Suprapubic skin (tissue), 4 donors: ENCODE measurements around the gene ELMO1. TPM values are rescaled to one million over a fixed set of nuclear protein-coding genes. Genes with fewer than 3 reads are reported as not detected.

Experiments used
- DNase-seq, 2 donors: peaks; one replicate each; pipeline ENCODE4 v3.0.0-alpha.2; 2019; ENCODE audit warnings: low spot score in 2 of 2
- H3K27ac ChIP-seq: fragments of 200-600 bp; sonication (generic); one replicate; pipeline ENCODE4 v1.5.1; 2019
- H3K27me3 ChIP-seq: fragments of 200-600 bp; sonication (generic); one replicate; pipeline ENCODE4 v1.5.1; 2019
- H3K36me3 ChIP-seq: fragments of 200-600 bp; sonication (generic); one replicate; pipeline ENCODE4 v1.5.1; 2019
- H3K4me1 ChIP-seq: fragments of 200-600 bp; sonication (generic); one replicate; pipeline ENCODE4 v1.5.1; 2019
- H3K4me3 ChIP-seq: fragments of 200-600 bp; sonication (generic); one replicate; pipeline ENCODE4 v1.5.1; 2019; ENCODE audit warnings: mild to moderate bottlenecking
- H3K9me3 ChIP-seq: fragments of 200-600 bp; sonication (generic); one replicate; pipeline ENCODE4 v1.5.1; 2019
- EP300 ChIP-seq: sonication (generic); formaldehyde crosslinking; IDR thresholded peaks from one replicate; pipeline ENCODE4 v1.6.1; 2017; ENCODE audit warnings: antibody characterized with exemption
- POLR2A ChIP-seq, 2 donors: fragments of 450-650 bp; IDR thresholded peaks; one replicate each; pipeline ENCODE4 v1.6.1; 2017; ENCODE audit warnings: antibody characterized with exemption in 2 of 2, mild to moderate bottlenecking in 2 of 2, moderate library complexity in 2 of 2
- POLR2AphosphoS5 ChIP-seq, 3 donors: sonication (generic); formaldehyde crosslinking; IDR thresholded peaks; one replicate each; pipeline ENCODE4 v1.6.1; 2017; ENCODE audit warnings: antibody characterized with exemption in 3 of 3
- WGBS: methylation state at CpG from one replicate; pipeline ENCODE4 v1.1.5; 2018; 5-methylcytosine and 5-hydroxymethylcytosine counted together
- total RNA-seq, 4 donors: library from RNA; depleted of rRNA; stranded (reverse); fragments of >200 nt; gene quantifications; one replicate each; pipeline ENCODE4 v1.1.0, GENCODE V29; 2016
- TF ChIP-seq, protein P1 (sequence below), 2 donors: fragments of 200-600 bp in 1 of 2; fragments of 450-650 bp in 1 of 2; sonication (generic) in 1 of 2; IDR thresholded peaks; one replicate each; pipeline ENCODE4 v1.5.1; 2016 to 2019; ENCODE audit warnings: antibody characterized with exemption in 2 of 2, mild to moderate bottlenecking in 1 of 2, moderate library complexity in 1 of 2

The ELMO1 gene
- total RNA-seq, 4 donors from 2014 or later: 9.8 to 49.6 (median 22.2) TPM

DNA sequence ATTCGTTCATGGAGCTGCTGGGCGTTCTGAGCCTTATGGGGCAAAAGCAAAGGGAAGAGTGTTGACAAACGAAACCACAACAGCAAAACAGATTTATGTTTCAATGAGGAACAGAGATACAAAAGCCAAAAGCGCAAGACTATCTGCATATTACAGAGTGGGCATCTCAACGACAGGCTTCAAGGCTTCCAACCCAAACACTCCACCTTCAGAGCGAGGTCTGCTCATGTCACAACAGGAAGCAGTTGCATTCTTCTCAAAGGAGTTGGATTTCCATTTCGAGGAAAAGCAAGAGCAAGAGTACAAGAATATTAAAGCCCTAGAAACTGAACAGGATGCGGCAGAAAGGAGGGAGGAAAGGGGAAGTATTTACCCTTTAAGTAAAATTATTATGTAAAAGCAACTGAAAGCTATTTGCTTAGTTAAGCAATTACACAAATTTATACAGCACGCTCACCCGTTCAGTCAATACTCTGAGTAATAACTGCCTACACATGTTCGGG, 189.3 kb downstream of the ELMO1 start:
- Histone ChIP-seq H3K4me3 (peak overlapping the region; percentile 23), H3K9me3 (no peaks in the 10 kb centered on the region), H3K36me3 (no peaks in the 10 kb centered on the region), H3K4me1 (peaks cover 13% of the 10 kb centered on the region), H3K27ac (no peak overlapping the region), H3K27me3 (no peaks in the 10 kb centered on the region)
- 18% methylated on average over 11 of the region's 11 CpGs for WGBS
- TF ChIP-seq, protein P1, sequence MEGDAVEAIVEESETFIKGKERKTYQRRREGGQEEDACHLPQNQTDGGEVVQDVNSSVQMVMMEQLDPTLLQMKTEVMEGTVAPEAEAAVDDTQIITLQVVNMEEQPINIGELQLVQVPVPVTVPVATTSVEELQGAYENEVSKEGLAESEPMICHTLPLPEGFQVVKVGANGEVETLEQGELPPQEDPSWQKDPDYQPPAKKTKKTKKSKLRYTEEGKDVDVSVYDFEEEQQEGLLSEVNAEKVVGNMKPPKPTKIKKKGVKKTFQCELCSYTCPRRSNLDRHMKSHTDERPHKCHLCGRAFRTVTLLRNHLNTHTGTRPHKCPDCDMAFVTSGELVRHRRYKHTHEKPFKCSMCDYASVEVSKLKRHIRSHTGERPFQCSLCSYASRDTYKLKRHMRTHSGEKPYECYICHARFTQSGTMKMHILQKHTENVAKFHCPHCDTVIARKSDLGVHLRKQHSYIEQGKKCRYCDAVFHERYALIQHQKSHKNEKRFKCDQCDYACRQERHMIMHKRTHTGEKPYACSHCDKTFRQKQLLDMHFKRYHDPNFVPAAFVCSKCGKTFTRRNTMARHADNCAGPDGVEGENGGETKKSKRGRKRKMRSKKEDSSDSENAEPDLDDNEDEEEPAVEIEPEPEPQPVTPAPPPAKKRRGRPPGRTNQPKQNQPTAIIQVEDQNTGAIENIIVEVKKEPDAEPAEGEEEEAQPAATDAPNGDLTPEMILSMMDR (IDR thresholded peaks at IDR 0.05): no peak
- TF ChIP-seq POLR2A (IDR thresholded peaks at IDR 0.05) (no peak), EP300 (no peak), POLR2AphosphoS5 (IDR thresholded peaks at IDR 0.05) (no peak)
- DNase-seq: no peak

DNA sequence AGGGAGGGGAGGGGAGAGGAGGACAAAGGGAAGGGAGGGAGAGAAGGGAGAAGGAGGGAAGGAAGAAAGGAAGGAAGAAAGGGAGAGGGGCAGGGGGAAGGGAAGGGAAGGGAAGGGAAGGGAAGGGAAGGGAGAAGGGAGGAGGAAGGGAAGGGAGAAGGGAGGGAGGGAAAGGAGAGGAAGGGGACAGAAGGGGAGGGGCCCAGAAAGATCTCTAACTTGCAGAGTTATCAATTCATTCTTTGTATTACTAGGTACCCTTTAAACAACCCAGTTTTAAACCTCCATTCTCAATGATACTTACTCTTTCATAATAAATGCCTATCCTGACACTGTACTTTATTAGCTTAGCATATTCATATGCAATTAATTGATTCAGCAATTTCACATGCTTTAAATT, 192.0 kb downstream of the ELMO1 start:
- Histone ChIP-seq H3K9me3 (no peaks in the 10 kb centered on the region), H3K27me3 (no peaks in the 10 kb centered on the region), H3K4me1 (peaks cover 13% of the 10 kb centered on the region), H3K4me3 (no peak overlapping the region), H3K36me3 (no peaks in the 10 kb centered on the region), H3K27ac (no peak overlapping the region)
- no peak for DNase-seq
- no peak for TF ChIP-seq EP300
- TF ChIP-seq POLR2A (IDR thresholded peaks at IDR 0.05): no peak
- no peak for TF ChIP-seq POLR2AphosphoS5 (IDR thresholded peaks at IDR 0.05)
- TF ChIP-seq, protein P1 (IDR thresholded peaks at IDR 0.05): no peak

DNA sequence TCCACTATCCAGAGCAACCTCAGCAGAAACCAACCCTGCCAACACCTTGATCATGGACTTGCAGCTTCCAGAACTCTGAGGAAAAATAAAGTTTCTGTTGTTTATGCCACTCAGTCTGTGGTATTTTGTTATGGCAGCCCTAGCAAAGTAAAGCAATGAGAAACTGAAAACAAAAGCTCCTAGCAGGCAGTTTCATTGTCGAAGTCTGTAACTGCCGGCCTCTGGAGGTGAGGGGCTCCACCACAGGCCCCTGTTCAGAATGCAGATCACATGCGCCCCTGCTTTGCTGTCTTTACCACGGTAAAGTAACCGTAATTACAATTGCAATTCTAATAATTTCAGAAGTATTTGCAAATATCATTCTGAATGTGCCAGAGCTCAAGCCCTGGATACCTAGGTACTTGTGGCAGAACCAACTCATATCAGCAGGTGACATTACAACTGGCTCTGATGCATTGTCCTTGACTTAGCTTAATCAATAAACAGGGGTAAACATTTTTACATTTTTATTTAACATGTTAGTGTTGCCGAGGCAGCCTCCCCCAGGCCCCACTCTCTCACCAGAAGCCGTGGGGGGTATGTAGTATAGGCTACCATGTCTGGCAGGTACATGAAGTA, 193.2 kb downstream of the ELMO1 start:
- no peak for DNase-seq
- Histone ChIP-seq H3K27ac (no peak overlapping the region), H3K9me3 (no peaks in the 10 kb centered on the region), H3K27me3 (no peaks in the 10 kb centered on the region), H3K4me3 (no peak overlapping the region), H3K36me3 (no peaks in the 10 kb centered on the region), H3K4me1 (peaks cover 17% of the 10 kb centered on the region)
- TF ChIP-seq EP300: no peak
- WGBS: 81% methylated on average over 7 of the region's 7 CpGs

DNA sequence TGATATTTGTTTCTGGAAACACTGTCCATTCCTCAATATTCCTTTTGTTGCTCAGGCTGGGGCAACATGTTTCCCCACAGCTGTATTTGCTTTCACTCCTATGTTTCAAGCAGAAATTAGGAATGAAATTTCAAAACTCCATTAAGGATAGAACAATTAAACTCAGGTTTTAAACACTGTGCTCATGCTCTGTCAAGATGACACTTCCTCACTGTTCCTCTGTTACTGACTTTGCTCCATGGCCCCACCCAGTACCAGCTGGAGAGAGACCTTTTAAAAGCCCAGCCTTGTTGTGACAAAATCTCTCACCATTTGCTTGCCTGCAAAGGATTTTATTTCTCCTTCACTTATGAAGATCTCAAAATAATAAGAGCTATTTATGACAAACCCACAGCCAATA, 197.4 kb downstream of the ELMO1 start:
- Histone ChIP-seq H3K27me3 (no peaks in the 10 kb centered on the region), H3K9me3 (no peaks in the 10 kb centered on the region), H3K4me3 (no peak overlapping the region), H3K27ac (peak overlapping the region; percentile 49), H3K4me1 (peaks cover 10% of the 10 kb centered on the region), H3K36me3 (no peaks in the 10 kb centered on the region)
- TF ChIP-seq EP300 (no peak), POLR2AphosphoS5 (IDR thresholded peaks at IDR 0.05) (no peak), POLR2A (IDR thresholded peaks at IDR 0.05) (no peak)
- TF ChIP-seq, protein P1 (IDR thresholded peaks at IDR 0.05): no peak
- DNase-seq: no peak

DNA sequence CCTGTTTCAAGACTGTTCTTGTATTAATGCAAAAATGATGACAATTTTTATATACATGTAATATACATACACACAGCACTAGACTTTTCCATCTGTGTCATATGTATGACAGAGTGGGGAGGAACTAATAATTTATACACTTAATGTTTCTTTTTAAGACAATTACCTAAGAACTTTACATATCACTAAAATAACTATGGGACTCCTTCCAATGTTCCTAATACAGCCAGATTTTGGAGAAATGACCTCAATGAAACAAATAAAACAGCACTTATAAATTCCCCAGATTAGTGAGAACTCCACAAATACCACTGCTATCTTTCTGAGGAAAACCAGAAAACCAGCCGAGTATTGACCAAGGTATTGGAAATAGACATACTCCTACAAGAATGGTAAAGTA, 199.4 kb downstream of the ELMO1 start:
- Histone ChIP-seq H3K27me3 (no peaks in the 10 kb centered on the region), H3K27ac (no peak overlapping the region), H3K4me3 (no peak overlapping the region), H3K9me3 (no peaks in the 10 kb centered on the region), H3K36me3 (no peaks in the 10 kb centered on the region), H3K4me1 (peaks cover 10% of the 10 kb centered on the region)
- 90% methylated on average over 1 of the region's 1 CpG for WGBS
- TF ChIP-seq POLR2A (IDR thresholded peaks at IDR 0.05): no peak
- no peak for DNase-seq

DNA sequence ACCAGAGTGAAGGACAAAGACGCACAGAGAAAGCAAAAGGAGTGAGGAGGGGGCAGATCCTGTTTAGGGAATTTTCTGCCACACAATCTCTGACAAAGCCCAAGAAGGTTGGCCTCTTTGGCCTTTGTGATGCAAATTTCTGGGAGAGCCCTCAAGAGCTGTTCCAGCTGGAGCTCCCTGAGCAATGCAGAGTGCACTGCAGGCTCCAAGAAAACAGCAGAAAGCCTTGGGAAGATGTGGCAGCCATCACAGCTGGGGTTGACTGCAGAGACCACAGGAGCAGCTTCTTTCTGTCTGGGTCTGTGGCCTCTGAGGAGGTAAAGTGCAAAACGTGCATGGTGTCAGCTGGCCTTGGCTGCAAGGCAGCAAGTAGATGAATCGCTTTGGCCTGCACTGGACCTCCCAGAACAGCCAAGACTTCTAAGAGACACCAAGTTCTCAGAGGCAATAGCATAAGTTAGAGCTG, 200.2 kb downstream of the ELMO1 start:
- WGBS: 64% methylated on average over 3 of the region's 3 CpGs
- Histone ChIP-seq H3K4me3 (no peak overlapping the region), H3K27me3 (no peaks in the 10 kb centered on the region), H3K36me3 (no peaks in the 10 kb centered on the region), H3K9me3 (no peaks in the 10 kb centered on the region), H3K4me1 (peaks cover 10% of the 10 kb centered on the region), H3K27ac (no peak overlapping the region)
- no peak for DNase-seq
- TF ChIP-seq POLR2AphosphoS5 (IDR thresholded peaks at IDR 0.05): no peak
- TF ChIP-seq EP300: no peak
- TF ChIP-seq, protein P1 (IDR thresholded peaks at IDR 0.05): no peak
- TF ChIP-seq POLR2A (IDR thresholded peaks at IDR 0.05): no peak
